HG02610 (cell line): Measurements from ENCODE around the gene HNRNPL.
"Not testable (repeated sequence)": the region's sequence is repeated elsewhere in the genome, so short reads cannot be mapped to it uniquely, and the experiment has no call there.

Source experiments
- ATAC-seq: cut with Tn5 transposase; IDR thresholded peaks from one replicate; pipeline ENCODE4 v1.9.1; 2021; ENCODE audit warnings: mild to moderate bottlenecking, moderate library complexity; ENCODE audit not compliant: unreplicated experiment

The HNRNPL gene

DNA sequence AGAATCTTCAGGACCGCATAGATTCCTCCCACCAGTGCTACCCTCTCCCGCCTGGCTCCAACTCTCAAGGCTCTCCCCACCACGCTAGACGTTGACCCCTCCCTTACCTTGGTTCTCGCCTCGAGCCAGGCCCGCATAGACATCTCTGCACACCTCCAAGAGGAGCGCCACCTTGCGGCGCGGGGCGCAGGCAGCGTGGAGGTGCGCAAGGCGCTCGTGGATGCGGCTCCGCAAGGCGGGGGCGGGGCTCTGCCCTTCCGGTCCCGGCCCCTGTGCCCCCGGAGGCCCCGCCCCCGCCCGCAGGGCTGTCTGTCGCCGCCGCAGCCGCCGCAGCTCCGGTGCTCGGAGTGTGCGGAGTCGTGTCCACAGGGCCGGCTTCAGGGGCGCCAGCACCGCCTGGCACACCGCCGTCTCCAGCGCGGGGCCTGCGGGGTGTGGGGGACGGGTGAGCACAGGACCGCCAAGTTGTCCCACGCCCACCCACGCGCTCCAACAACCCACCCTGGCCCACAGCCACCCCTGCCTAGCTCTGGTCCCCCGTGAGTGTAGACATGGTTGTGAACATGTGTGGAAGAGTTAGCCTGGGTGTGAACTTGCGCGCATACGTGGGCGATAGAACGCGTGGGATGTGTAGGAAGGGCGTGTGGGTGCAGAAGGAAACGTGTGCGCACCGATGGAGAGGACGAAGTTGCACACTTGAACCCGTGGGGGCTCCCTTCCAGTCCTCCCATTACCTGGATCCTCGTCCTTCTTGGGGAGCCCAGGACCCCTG lies 20.2 kb upstream of the HNRNPL start:
- ATAC-seq = peak; percentile 51

DNA sequence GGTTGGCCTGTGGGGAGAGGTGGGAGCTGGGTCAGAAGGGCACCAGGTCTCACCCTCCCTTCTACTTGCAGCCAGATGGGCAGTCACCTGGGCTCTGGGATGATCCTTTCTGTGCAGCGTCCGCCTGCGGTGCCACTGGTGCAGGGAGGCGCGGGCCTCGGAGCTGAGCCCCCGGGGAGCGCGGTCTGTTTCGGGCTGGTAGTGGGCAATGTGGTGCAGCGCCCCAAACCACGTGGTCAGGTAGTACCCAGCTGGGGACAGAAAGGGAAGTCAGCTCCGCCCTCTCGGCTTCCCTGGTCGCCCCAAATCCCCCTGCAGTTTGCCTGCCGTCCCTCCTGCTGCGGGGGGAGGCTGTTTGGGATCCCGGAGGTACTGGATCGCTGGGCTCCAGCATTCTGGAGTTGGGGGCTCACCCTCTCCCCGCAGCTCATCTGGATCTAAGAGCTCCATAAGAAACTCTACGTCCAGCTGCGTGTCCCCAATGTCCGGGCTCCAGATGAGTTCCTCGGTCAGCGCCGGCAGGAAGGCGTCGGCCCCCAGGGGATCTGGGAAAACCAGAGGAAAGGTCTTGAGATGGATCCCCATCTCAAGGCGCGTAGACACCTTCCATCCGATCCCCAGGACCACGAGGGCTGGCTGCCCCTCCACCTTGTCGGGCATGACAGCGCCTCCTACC lies 19.5 kb upstream of the HNRNPL start:
- ATAC-seq = no peak

DNA sequence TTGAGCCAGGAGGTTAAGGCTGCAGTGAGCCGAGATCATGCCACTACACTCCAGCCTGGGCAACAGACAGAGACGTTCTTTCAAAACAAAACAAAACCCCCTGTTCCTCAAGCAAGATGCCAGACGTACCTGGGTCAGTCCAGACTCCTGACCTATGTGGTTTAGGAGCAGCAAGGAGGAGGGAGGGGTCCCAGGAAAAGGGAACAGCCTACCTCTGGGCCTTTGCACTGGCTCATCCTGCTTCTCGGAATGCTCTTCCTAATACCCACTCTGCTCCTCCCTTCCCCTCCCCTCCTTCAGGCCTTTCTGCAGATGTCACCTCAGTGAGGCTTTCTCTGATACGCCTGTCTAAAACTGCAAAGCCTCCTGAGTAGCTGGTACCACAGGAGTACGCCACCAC lies 18.8 kb upstream of the HNRNPL start:
- ATAC-seq = no peak

DNA sequence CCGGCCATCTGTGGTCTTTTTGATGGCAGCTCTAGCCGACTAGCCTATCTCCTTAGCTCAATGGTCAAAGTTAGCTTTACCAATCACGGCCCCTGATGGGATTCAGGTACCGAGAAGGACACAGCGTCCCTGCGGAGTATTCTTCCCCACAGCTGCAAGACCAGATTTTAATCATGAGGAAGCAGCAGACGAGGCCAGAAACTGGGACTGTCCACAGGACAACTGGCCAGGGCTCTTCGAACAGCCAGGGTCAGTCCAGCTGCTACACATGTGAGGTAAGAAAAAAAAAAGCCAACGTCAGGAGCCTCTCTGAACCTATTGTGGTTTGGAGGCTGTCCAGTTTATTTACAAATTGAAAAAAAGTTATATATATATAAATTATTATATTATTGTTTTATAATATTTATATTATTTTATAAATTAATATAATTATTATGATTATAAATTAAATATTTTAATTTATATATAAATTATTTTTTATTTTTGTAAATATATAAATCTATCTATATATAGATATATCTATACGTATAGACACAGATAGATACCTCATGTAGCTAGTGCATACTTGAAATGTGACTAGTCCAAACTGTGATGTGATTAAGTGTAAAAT lies 17.5 kb upstream of the HNRNPL start:
- no peak for ATAC-seq

DNA sequence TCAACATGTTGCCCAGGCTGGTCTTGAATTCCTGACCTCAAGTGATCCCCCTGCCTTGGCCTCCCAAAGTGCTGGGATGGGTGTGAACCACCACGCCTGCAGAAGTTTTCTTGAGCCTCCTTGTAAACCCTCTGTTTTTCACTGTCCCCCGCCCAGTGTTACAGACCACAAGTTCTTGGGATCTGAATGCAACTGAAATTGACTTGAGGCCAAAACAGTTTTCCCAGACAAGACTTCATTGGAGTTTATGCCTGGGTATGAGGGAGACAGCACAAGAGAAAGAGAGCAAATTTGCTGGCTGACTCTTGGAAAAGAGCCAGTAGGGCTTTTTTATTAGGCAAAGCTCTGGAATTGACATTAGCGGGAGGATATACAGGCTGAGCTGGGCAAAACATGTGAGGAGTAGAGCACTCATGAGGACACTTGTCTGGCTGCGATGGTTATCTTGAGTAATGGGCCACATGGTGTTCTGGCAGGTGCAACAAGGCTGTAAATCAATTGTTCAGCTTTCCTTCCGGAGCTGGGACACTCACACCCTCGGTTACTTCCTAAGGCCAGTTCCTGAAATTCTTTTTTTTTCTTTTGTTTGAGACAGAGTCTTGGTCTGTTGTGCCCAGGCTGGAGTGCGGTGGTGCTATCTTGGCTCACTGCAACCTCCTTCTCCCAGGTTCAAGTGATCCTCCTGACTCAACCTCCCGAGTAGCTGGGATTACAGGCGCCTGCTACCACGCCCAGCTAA lies 12.7 kb upstream of the HNRNPL start:
- no peak for ATAC-seq

DNA sequence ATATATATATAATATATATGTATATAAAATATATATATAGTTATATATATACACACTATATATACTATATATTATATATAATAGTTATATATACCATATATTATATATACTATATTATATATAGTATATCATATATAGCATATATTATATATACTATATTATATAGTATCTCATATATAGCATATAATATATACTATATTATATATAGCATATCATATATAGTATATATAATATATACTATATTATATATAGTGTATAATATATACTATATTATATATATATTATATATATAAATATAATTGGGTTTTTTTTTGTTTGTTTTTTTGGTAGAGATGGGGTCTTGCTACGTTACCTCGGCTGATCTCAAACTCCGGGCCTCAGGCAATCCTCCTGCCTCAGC lies 11.6 kb upstream of the HNRNPL start:
- ATAC-seq = no peak

DNA sequence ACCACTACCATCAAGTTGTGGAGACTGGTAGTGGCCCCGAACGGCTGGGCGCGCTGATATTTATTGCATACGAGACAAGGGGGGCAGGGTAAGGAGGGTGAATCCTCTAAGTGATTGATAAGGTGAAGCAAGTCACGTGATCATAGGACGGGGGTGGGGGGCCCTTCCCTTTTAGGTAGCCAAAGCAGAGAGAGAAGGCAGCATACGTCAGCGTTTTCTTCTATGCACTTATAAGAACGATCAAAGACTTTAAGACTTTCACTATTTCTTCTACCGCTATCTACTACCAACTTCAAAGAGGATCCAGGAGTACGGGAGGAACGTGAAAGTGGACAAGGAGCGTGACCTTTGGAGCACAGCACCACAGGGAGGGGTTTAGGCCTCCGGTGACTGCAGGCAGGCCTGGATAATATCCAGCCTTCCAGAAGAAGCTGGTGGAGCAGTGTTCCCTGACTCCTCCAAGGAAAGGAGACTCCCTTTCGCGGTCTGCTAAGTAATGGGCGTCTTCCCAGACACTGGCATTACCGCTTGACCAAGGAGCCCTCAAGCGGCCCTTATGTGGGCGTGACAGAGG lies 9.9 kb upstream of the HNRNPL start:
- ATAC-seq = not testable (repeated sequence)

DNA sequence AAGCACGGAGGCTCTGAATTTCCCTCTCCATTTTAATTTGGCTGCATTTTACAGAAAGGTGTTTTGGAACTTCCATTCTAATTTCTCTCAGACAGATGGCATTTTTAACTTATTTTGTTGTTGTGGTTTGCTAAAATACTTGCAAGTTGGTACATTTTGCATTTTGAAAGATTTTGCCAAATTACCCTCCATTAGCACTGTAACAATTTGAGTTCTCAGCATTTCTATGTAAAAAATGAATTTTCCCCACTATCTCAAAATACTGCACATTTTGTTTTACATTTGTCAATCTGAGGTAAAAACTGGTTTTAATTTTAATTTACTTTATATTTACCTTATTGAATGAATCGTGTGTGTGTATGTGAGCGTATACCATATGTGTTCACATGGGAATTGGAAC lies 7.0 kb upstream of the HNRNPL start:
- no peak for ATAC-seq

DNA sequence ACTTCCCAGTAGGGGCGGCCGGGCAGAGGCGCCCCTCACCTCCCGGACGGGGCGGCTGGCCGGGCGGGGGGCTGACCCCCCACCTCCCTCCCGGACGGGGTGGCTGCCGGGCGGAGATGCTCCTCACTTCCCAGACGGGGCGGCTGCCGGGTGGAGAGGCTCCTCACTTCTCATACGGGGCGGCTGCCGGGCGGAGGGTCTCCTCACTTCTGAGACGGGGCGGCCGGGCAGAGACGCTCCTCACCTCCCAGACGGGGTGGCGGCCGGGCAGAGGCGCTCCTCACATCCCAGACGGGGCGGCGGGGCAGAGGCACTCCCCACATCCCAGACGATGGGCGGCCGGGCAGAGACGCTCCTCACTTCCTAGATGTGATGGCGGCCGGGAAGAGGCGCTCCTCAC lies 6.0 kb upstream of the HNRNPL start:
- not testable (repeated sequence) for ATAC-seq

DNA sequence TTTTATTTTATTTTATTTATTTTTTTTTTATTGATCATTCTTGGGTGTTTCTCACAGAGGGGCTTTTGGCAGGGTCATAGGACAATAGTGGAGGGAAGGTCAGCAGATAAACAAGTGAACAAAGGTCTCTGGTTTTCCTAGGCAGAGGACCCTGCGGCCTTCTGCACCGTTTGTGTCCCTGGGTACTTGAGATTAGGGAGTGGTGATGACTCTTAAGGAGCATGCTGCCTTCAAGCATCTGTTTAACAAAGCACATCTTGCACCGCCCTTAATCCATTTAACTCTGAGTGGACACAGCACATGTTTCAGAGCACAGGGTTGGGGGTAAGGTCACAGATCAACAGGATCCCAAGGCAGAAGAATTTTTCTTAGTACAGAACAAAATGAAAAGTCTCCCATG lies 5.2 kb upstream of the HNRNPL start:
- ATAC-seq = not testable (repeated sequence)

DNA sequence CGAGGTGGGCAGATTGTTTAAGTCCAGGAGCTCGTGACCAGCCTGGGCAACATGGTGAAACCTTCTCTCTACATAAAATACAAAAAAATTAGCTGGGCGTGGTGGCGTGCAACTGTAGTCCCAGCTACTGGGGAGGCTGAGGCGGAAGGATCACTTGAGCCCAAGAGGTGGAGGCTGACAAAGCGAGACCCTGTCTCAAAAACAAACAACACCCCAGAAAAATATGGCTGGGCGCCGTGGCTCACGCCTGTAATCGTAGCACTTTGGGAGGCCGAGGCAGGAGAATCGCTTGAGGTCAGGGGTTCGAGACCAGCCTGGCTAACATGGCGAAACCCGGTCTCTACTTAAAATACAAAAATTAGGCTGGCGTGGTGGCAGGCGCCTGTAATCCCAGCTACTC lies 3.4 kb upstream of the HNRNPL start:
- no peak for ATAC-seq

DNA sequence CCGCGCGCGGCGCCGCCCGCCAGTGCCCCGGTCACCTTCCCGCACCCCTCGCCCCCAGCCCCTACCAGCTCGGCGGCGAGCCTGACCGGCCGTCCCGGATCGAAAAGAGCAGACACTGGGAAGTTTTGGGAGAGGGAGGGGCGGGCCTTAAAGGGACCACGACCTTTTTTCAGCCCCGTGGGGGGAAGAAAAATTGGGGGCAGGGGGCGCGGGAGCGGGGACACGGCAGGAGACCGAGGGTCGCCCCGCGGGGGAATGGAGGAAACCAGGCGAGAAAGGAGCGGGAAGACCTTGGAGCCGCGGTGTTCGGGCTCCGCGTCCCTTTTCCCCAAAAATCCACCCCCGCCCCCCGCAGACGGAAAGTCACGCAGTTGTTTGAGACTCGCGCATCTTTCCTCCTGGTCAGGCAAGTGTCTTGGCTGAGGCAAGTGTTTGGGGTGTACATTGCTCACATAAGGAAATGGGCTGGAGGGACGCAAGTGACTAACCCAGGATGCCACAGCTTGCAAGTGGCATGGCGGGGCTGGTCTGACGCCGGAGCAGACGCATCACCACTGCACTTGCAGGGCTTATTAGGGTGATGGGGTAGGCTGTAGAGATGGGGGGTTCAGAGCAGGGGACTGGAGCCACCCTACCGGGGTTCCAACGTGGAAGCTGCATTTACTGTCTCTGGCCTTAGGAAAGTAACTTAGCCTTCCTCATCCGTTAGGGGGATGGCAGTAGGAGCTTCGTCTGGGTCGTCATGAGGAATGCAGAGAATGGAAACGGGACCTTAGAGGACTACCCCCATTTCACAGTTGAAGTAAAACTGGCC lies 2.7 kb upstream of the HNRNPL start:
- no peak for ATAC-seq

DNA sequence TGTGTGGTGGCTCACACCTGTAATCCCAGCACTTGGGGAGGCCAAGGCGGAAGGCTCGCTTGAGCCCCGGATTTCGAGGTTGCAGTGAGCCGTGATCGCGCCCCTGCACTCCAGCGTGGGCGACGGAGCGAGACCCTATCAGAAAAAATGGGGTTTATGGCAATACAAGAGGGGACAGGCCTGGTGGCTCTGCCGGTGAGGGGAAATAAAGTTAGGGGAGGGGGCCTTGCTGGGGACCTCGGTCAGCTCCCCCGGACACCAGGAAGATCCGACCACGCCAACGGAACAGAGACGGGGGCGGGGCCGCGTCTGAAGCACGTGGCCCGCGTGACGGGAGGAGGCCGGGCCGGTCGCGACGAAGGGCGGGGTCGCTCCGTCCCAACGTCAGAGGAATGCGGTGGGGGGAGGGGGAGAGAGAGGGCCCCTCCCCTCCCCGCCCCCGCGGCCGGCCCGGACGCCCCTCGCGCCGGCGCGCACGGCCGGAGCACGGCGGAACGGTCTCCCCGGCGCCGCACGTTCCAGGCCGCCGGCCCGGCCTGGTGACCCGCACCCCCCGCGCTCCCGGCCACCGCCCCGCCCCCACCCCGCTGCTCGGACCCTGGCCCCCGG lies 1.9 kb upstream of the HNRNPL start:
- no peak for ATAC-seq

DNA sequence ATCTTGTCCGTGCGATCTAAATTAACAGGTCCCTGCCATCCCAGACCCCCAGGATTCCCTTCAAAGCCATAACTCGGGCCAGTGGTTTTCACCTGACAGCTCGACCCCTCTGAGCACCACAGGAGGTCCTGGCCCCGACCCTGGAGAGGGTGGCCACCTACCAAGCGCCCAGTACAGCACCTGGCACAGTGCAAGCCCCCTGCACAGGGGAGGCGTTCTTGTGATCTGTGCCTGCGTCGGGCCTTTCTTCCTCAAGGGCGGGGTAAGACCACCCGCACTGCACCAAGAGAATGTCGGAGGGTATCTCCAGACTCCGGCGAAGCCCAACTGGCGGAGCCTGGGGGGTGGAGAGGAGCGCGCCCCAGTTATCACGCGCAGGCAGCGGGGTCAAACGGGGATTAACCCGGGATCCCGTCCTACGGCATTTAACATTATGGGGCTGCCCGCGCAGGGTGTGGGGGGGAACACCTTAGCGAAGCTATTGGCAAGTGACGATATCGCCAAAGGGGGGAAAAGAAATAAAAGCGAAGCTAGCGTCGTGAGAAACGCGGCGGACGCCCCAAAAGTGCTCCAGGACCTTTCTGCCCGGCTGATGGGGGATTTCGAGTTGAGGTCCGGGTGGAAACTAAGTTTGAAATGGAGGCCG lies 1.3 kb upstream of the HNRNPL start:
- ATAC-seq = no peak

DNA sequence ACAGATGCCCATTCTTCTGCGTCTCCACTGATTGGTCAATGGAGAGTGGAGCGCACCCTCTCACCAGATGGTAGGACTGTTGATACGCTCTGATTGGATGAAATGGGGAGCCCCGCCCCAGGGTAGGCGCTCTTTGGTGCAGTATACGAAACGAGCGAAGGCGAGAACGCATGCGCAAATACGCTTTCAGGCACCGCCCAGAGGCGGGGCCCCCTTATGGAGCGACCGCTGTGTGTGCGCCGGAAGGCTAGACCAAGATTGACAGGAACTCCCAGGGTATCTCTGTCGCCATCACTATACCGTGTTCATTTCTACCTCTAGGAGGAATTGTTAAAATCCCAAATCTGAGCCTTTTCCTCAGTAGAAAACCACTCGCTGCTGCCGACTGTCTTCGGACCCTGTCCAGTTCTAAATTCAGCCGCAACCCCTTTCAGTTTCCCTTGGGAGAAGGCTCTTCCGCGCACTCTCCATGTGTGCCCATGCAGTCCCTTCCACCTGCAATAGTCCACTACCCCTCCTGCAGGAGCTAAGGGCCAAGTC lies 720 bp upstream of the HNRNPL start:
- ATAC-seq = peak; percentile 71

DNA sequence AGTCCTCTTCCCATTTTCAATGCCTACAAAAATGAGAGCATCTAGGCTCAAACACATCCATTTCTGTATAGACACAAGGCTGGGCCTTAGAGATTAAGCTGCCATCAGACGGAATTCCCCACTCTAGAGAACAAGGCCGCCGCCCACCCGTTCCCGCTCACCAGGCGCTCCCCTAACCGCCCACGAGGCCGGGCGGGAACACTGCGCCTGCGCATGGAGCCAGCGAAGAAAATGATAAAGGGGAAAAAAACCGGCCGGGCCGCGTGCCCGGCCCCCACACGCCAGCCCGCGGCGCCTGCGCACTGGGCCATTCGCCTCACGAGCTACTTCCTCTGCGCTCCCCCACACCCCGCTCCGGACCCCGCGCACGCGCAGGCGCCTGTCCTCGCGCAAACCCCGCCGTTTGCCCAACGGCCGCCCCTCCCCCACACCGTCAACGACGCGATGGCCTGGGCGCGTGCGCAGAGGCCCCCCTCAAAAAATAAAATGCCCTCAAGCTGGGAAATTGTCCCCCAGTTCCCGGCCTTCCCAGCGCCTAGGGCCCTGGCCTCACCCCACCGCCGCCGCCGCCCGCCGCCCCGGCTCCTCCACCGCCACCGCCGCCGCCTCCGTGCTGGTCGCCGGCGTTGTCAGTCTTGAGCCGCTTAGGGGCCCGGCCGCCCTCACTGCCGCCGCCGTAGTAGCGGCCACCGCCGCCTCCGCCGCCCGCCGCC lies 483 bp downstream of the HNRNPL start:
- ATAC-seq = peak; percentile 25

DNA sequence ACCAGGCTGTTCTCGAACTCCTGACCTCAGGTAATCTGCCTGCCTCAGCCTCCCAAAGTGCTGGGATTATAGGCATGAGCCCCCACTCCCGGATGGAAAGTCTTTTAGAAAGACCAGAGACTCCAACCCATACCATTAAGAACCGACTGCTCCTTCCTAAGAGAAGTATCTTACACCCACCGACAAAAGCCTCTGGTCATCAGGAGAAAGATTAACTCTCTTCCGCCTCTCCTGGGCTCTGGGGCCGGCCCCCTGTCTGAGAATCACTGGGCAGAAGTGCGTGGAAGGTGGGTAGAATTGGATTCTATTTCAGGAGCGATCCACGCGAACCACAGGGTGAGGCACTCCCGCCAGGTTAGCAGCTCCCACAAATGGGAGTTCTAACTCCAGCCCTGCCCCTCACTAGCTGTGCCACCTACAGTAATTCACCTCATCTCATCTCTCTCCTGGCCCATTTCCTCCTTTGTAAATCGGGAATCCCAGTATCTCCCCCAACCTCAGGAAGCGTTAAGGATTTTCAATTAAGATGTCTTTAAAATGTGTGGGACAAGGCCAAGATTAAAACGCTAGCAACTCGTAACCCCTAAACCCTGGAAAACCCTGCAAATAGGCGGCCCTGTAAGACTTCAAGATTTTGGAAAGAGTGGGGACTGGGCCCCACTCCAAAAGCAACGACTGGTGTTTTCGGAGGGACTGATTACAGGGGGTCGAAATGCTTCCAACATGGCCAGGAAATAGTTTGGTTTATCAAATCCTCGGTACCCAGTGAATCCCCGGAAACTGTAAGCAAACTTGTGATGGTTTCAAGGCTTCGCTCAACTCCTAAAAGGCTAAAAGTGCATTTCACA lies 1.3 kb downstream of the HNRNPL start:
- no peak for ATAC-seq

DNA sequence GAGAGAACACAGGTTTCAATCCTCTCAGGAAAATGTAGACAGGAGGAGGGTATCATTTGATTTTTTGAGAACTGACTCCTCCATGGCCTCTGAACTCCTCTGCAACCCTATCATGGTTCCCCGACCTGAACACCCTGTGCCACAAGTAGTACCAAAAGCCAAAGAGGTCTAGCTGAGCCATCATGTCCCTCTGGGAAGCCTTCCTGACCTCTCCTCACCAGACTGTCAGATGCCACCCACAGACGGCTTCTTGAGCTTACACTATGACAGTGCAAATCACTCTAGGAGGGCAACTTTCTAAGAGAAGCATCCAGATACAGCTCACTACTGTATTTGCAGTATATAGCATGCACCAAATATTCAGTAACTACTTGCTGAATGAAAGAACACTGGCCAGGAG lies 3.7 kb downstream of the HNRNPL start:
- ATAC-seq = no peak
